CD4-positive, alpha-beta T cell (primary cell): ENCODE data around the gene HMBS. TPM values are rescaled to one million over a fixed set of nuclear protein-coding genes. Genes with fewer than 3 reads are reported as not detected.

Experiments
- ATAC-seq: fragments of 200-7000 bp; cut with Tn5 transposase; one replicate; pipeline ENCODE4 v1.10.0; 2022; ENCODE audit warnings: mild to moderate bottlenecking; ENCODE audit not compliant: poor library complexity
- CTCF ChIA-PET: fragments of 350-600 bp; sonication (Branson Sonifier 250); formaldehyde crosslinking; loops from one replicate; lab custom pipeline; 2021; ENCODE audit warnings: antibody characterized with exemption, inconsistent platforms; lab: Charles Lee
- POLR2A ChIA-PET: fragments of 350-600 bp; sonication (Branson Sonifier 250); formaldehyde crosslinking; loops from one replicate; lab custom pipeline; 2021; ENCODE audit warnings: antibody characterized with exemption, inconsistent platforms; lab: Charles Lee
- DNase-seq, 14 experiments: peaks; one replicate each; pipeline ENCODE4 v3.0.0-alpha.2; 2013 to 2020; ENCODE audit warnings: mixed read lengths in 2 of 14
- H3K27ac ChIP-seq, 2 donors: one replicate each; pipeline versions ENCODE4 v1.5.1 to v1.7.0; 2013; ENCODE audit warnings: low read length in 2 of 2, low read depth in 1 of 2, mild to moderate bottlenecking in 1 of 2
- H3K27me3 ChIP-seq, 2 experiments: 1 replicate in 1 of 2; 2 replicates in 1 of 2; pipeline versions ENCODE4 v1.6.1 to v1.7.0; 2013; ENCODE audit warnings: low read length in 2 of 2, control low read depth in 1 of 2, mild to moderate bottlenecking in 1 of 2, moderate library complexity in 1 of 2; ENCODE audit not compliant: insufficient read depth in 2 of 2, control insufficient read depth in 1 of 2
- H3K36me3 ChIP-seq: one replicate; pipeline ENCODE4 v1.6.1; 2013; ENCODE audit warnings: low read length, control low read depth; ENCODE audit not compliant: insufficient read depth
- H3K4me1 ChIP-seq: one replicate; pipeline ENCODE4 v1.6.1; 2013; ENCODE audit warnings: low read length, control low read depth; ENCODE audit not compliant: insufficient read depth
- H3K4me3 ChIP-seq: one replicate; pipeline ENCODE4 v1.5.1; 2013; ENCODE audit warnings: mild to moderate bottlenecking, low read length, moderate library complexity
- H3K9me3 ChIP-seq, 2 experiments: 1 replicate in 1 of 2; 2 replicates in 1 of 2; pipeline versions ENCODE4 v1.6.1 to v1.7.0; 2013; ENCODE audit warnings: low read length in 2 of 2, mild to moderate bottlenecking in 2 of 2, control low read depth in 1 of 2, moderate library complexity in 1 of 2; ENCODE audit not compliant: control insufficient read depth in 1 of 2, insufficient read depth in 1 of 2
- H3K27ac Mint-ChIP-seq: one replicate; pipeline ENCODE4 v1.8.0; 2020; ENCODE audit warnings: mixed read lengths
- H3K27me3 Mint-ChIP-seq: one replicate; pipeline ENCODE4 v1.8.0; 2021; ENCODE audit warnings: mixed read lengths
- H3K36me3 Mint-ChIP-seq: one replicate; pipeline ENCODE4 v1.8.0; 2021; ENCODE audit warnings: low read depth, mixed read lengths
- H3K4me1 Mint-ChIP-seq: one replicate; pipeline ENCODE4 v1.8.0; 2021; ENCODE audit warnings: low read depth, mixed read lengths
- H3K4me3 Mint-ChIP-seq: one replicate; pipeline ENCODE4 v1.8.0; 2020; ENCODE audit warnings: mild to moderate bottlenecking, mixed read lengths
- H3K9me3 Mint-ChIP-seq: one replicate; pipeline ENCODE4 v1.8.0; 2020; ENCODE audit warnings: mixed read lengths
- CTCF ChIP-seq: fragments of 200-600 bp; IDR thresholded peaks from one replicate; pipeline ENCODE4 v1.8.0; 2022; ENCODE audit warnings: antibody characterized with exemption, mild to moderate bottlenecking
- intact Hi-C, 2 experiments: fragments of 100-400 bp; cut with DNase I in 1 of 2; cut with micrococcal nuclease in 1 of 2; formaldehyde crosslinking; loops; one replicate each; pipeline versions ENCODE4 v1.15.1 to v1.9.0; 2023 to 2025; cut with DNase I, micrococcal nuclease
- total RNA-seq, 174 experiments: library from RNA in 2 of 174; stranded (reverse) in 2 of 174; gene quantifications; one replicate each; pipeline ENCODE4 v1.2.3 and lab custom pipeline; 2021 to 2026

HMBS gene
- total RNA-seq, 2 experiments from 2014 or later, result 3.4 to 4.1 TPM

DNA sequence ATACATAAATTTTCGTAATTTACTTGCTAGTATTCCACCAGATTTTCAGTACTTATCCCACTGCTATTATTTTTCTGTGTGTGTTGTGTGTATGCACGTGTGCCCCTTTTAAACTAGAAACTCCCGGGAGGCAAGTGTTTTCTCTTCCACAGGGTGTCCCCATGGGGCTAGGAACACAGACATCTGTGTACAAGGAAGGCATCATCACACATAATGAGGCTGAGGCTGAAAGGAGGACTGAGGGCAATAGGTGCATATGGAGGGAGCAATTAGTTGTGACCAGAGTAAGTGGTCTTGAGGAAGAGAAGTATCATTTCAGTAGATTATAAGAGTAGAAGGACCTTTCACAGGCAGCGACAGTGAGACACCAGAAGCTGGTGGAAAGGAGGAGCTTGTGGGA, 19.1 kb downstream of the HMBS start:
- DNase-seq (no peak), ATAC-seq (no peak)
- no peaks in the 10 kb centered on the region for H3K27me3 Mint-ChIP-seq
- POLR2A ChIA-PET, result no interaction called here
- H3K36me3 Mint-ChIP-seq, result peaks cover 30% of the 10 kb centered on the region
- H3K27ac Mint-ChIP-seq, result peak overlapping the region; percentile 97
- peaks cover 57% of the 10 kb centered on the region for H3K4me1 Mint-ChIP-seq
- no peaks in the 10 kb centered on the region for H3K9me3 Mint-ChIP-seq
- Histone ChIP-seq H3K36me3 (no peaks in the 10 kb centered on the region), H3K9me3 (no peaks in the 10 kb centered on the region), H3K27ac (no peak overlapping the region), H3K4me1 (peaks cover 45% of the 10 kb centered on the region), H3K4me3 (no peak overlapping the region), H3K27me3 (no peaks in the 10 kb centered on the region)
- no peak for TF ChIP-seq CTCF
- H3K4me3 Mint-ChIP-seq, result peak overlapping the region; percentile 89
- CTCF ChIA-PET, result no interaction called here
- intact Hi-C loops, result loop anchor here (5.0 to 10.0 kb wide), 3 partner anchors 36 to 529 kb away; partner anchors contain the start of genes ARCN1 (in 1 of the 2) and VPS11 (in 1 of the 2)

DNA sequence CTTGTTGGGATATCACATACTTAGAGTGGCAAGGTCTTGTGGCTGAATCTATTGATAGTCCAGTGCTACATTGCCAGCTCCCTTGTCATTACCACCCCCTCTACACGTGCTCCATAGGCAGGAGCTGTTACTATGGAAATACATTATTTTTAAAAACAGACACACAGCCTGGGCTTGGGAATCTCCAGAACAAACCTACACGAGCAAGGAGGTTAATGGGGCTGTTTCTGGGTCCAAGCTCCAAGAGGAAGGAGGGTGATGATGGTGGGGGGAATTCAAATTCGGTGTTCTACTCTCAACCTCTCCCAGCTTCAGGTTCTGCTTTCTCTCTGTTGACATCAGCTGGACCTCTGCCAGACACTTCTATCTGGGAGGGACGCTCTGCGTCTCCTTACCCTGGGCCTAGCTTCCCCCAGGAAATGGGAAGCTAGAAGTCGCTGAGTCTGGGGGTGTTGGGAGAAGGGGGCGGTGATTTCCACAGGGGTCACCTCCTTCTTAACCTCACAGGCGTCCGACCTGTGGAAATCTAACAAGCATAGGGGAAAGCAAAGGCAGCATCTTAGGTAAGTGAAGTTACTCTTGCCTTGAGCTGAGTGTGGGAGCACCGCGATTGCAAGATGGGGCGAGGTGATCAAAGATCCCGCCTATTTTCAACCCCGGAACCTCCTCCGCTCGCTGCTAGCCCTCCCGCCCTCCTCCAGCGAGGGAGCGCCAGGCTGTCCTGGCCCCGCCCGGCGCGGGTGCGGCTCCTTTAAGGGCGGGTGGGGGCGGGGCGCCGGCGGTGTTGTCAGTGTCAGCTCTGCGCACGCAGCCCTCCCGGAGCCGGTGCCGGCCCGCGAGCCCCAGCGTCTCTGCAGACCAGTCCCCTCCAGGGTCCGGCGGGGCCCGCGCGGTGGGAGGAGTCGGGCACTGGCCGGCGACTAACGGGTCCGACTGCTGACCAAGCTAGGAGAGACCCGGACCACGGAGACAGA, 22.2 kb downstream of the HMBS start, which contains the start of gene C2CD2L:
C2CD2L (plus strand) TSS at position 781 of the 974 bp plus-strand sequence. CDS start 398 bp downstream, outside the sequence.
- Mint-ChIP-seq H3K4me1 (peaks cover 56% of the 10 kb centered on the region), H3K27ac (peak within 1 kb of the TSS; percentile 87), H3K9me3 (no peaks in the 10 kb centered on the region), H3K36me3 (peaks cover 38% of the 10 kb centered on the region), H3K4me3 (peak within 1 kb of the TSS; percentile 89), H3K27me3 (no peaks in the 10 kb centered on the region)
- Histone ChIP-seq H3K27me3 (no peaks in the 10 kb centered on the region), H3K36me3 (peaks cover 19% of the 10 kb centered on the region), H3K4me3 (peak within 1 kb of the TSS; percentile 92), H3K27ac (peak within 1 kb of the TSS; percentile 72), H3K9me3 (no peaks in the 10 kb centered on the region), H3K4me1 (peaks cover 50% of the 10 kb centered on the region)
- intact Hi-C loops, result loop anchor here in 1 of 2 experiments (10.0 kb wide), 2 partner anchors 88 to 532 kb away; partner anchors contain the start of gene ARCN1
- CTCF ChIA-PET, result interaction anchor here (0.8 to 1.6 kb wide), 5 partner anchors 9 to 231 kb away, joined by 3 to 7 read pairs (median 3); a partner anchor contains a TSS
- TF ChIP-seq CTCF, result no peak
- peak; percentile 84 for ATAC-seq
- POLR2A ChIA-PET, result interaction anchor here (0.6 to 3.7 kb wide), 16 partner anchors 9 to 316 kb away, joined by 3 to 38 read pairs (median 6); partner anchors contain the start of genes CBL, DDX6, HINFP and HMBS
- peak; percentile 72 to 96 (median 86) for DNase-seq

GRCh38 chr11:119107538-119108145, 23.0 kb downstream of the HMBS start:
- intact Hi-C loops, result loop anchor here (2.0 to 10.0 kb wide), 3 partner anchors 15 to 533 kb away; partner anchors contain the start of gene ARCN1 (in 1 of the 2)
- Histone ChIP-seq H3K4me1 (peaks cover 45% of the 10 kb centered on the region), H3K4me3 (peak overlapping the region; percentile 92), H3K27ac (peak overlapping the region; percentile 43 to 72), H3K36me3 (peaks cover 27% of the 10 kb centered on the region), H3K9me3 (no peaks in the 10 kb centered on the region), H3K27me3 (no peaks in the 10 kb centered on the region)
- DNase-seq (peak in 4 of 14 experiments; percentile 22 to 52 (median 33)), ATAC-seq (peak; percentile 15)
- H3K36me3 Mint-ChIP-seq, result peaks cover 38% of the 10 kb centered on the region
- CTCF ChIA-PET, result interaction anchor here (1.0 to 1.6 kb wide), 3 partner anchors 11 to 231 kb away, joined by 3 to 7 read pairs (median 4); a partner anchor contains a TSS
- H3K4me3 Mint-ChIP-seq, result peak overlapping the region; percentile 89
- H3K27ac Mint-ChIP-seq, result peak overlapping the region; percentile 82
- H3K27me3 Mint-ChIP-seq, result no peaks in the 10 kb centered on the region
- H3K4me1 Mint-ChIP-seq, result peaks cover 50% of the 10 kb centered on the region
- POLR2A ChIA-PET, result interaction anchor here (1.0 to 3.7 kb wide), 9 partner anchors 8 to 317 kb away, joined by 3 to 38 read pairs (median 11); partner anchors contain the start of genes DDX6, HINFP, RPS25 and SLC37A4
- no peak for TF ChIP-seq CTCF
- H3K9me3 Mint-ChIP-seq, result no peaks in the 10 kb centered on the region
